HEK293T (cell line): ENCODE results near the gene DCTPP1.

Experiments
- CTCF ChIA-PET: fragments of 350-600 bp; formaldehyde crosslinking; extraction: SDS; loops from one replicate; lab custom pipeline; 2021; ENCODE audit warnings: antibody characterized with exemption, inconsistent platforms; lab: Yijun Ruan, JAX
- POLR2A ChIA-PET: fragments of 350-600 bp; formaldehyde crosslinking; extraction: SDS; loops from one replicate; lab custom pipeline; 2020; ENCODE audit warnings: antibody characterized with exemption, inconsistent platforms; lab: Yijun Ruan, JAX
- DNase-seq: peaks from one replicate; pipeline ENCODE4 v3.0.0; 2012; ENCODE audit warnings: mixed read lengths; ENCODE audit errors: extremely low spot score
- ARNT ChIP-seq: fragments of 450-650 bp; IDR thresholded peaks from 2 replicates; pipeline ENCODE4 v1.6.1; 2017; ENCODE audit warnings: mild to moderate bottlenecking
- CTBP1 ChIP-seq: fragments of 450-650 bp; IDR thresholded peaks from 2 replicates; pipeline ENCODE4 v1.6.1; 2016; ENCODE audit warnings: borderline replicate concordance
- ELF4 ChIP-seq: fragments of 450-650 bp; IDR thresholded peaks from 2 replicates; pipeline ENCODE4 v1.6.1; 2017; ENCODE audit warnings: antibody characterized with exemption
- FOXA1 ChIP-seq: fragments of 450-650 bp; IDR thresholded peaks from 2 replicates; pipeline ENCODE4 v1.6.1; 2016; ENCODE audit warnings: mild to moderate bottlenecking
- FOXM1 ChIP-seq: fragments of 450-650 bp; IDR thresholded peaks from 2 replicates; pipeline ENCODE4 v1.6.1; 2017; ENCODE audit warnings: mild to moderate bottlenecking, borderline replicate concordance
- HDGF ChIP-seq: fragments of 450-650 bp; IDR thresholded peaks from 2 replicates; pipeline ENCODE4 v1.6.1; 2017; ENCODE audit warnings: antibody characterized with exemption, borderline replicate concordance
- L3MBTL2 ChIP-seq: fragments of 450-650 bp; conservative IDR thresholded peaks from 2 replicates; pipeline ENCODE4 v1.6.1; 2016; ENCODE audit warnings: mild to moderate bottlenecking
- LEF1 ChIP-seq: fragments of 450-650 bp; IDR thresholded peaks from 2 replicates; pipeline ENCODE4 v1.6.1; 2017; ENCODE audit warnings: mild to moderate bottlenecking, borderline replicate concordance
- NFRKB ChIP-seq: fragments of 450-650 bp; IDR thresholded peaks from 2 replicates; pipeline ENCODE4 v1.6.1; 2016; ENCODE audit warnings: mild to moderate bottlenecking, moderate library complexity
- PKNOX1 ChIP-seq: fragments of 450-650 bp; IDR thresholded peaks from 2 replicates; pipeline ENCODE4 v1.6.1; 2016
- SP1 ChIP-seq: fragments of 450-650 bp; IDR thresholded peaks from 2 replicates; pipeline ENCODE4 v1.6.1; 2017
- SUZ12 ChIP-seq: fragments of 450-650 bp; IDR thresholded peaks from 2 replicates; pipeline ENCODE4 v1.6.1; 2016; ENCODE audit warnings: mild to moderate bottlenecking
- TARDBP ChIP-seq: fragments of 450-650 bp; IDR thresholded peaks from 2 replicates; pipeline ENCODE4 v1.6.1; 2016
- ZNF384 ChIP-seq: fragments of 450-650 bp; IDR thresholded peaks from 2 replicates; pipeline ENCODE4 v1.6.1; 2016

DCTPP1 gene

GRCh38 chr16:30374538-30374937 lies 55.3 kb downstream of the DCTPP1 start, which contains the start of gene MYL11:
TSS of gene MYL11 (plus strand) at chr16:30374802. CDS start at chr16:30374858, 56 bp downstream.
- POLR2A ChIA-PET: no interaction called here
- CTCF ChIA-PET: interaction anchor here (0.7 kb wide), 1 partner anchor 318 kb away, joined by 3 read pairs; no protein-coding TSS in a partner anchor
- TF ChIP-seq HDGF: no peak
- no peak for TF ChIP-seq SUZ12
- TF ChIP-seq ELF4: no peak
- TF ChIP-seq ARNT: no peak
- no peak for TF ChIP-seq NFRKB
- TF ChIP-seq LEF1: no peak
- no peak for TF ChIP-seq ZNF384
- no peak for TF ChIP-seq L3MBTL2
- no peak for TF ChIP-seq PKNOX1
- TF ChIP-seq SP1: no peak
- TF ChIP-seq FOXM1: no peak
- TF ChIP-seq FOXA1: no peak
- TF ChIP-seq TARDBP: no peak
- no peak for TF ChIP-seq CTBP1
- no peak for DNase-seq
